HL-60/S4 (cell line): Measurements from ENCODE around the gene AGAP2.

ENCODE experiments used
- in situ Hi-C: fragments of 300-500 bp; cut with MboI; formaldehyde crosslinking; loops from 2 replicates; pipeline ENCODE4 v1.14.3; 2022; ENCODE audit warnings: low sequenced_read_pairs

AGAP2 gene

DNA sequence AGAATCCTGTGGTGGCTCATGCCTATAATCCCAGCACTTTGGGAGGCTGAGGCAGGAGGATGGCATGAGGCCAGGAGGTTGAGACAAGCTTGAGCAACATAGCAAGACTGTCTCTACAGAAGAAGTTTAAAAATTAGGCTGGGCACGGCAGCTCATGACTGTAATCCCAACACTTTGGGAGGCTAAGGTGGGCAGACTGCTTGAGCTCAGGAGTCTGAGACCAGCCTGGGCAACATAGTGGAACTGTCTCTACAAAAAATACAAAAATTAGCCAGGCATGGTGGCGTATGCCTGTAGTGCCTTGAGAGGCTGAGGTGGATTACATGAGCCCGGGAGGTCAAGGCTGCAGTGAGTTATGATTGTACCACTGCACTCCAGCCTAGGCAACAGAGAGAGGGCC is 29.3 kb upstream of the AGAP2 start:
- in situ Hi-C loops = no loop called here

DNA sequence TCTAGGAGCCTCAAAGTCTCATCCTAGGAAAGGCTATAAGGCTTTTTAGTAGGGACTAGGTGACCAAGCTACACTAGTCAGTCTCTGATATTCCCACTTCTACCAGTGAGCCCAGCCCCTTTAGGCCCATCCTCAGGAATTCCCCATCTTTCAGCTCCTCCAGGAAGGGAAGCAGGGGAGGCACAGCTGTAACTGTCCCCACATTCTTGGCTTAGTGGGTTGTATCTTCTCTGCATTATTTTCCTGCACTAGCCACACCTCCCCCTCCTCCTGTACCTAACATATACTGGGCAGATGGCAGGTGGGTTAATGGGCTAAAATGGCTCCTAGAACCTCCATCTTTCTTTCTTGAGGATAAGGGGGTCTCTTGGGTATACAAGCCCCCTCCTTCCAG is 28.8 kb upstream of the AGAP2 start:
- in situ Hi-C loops = no loop called here

DNA sequence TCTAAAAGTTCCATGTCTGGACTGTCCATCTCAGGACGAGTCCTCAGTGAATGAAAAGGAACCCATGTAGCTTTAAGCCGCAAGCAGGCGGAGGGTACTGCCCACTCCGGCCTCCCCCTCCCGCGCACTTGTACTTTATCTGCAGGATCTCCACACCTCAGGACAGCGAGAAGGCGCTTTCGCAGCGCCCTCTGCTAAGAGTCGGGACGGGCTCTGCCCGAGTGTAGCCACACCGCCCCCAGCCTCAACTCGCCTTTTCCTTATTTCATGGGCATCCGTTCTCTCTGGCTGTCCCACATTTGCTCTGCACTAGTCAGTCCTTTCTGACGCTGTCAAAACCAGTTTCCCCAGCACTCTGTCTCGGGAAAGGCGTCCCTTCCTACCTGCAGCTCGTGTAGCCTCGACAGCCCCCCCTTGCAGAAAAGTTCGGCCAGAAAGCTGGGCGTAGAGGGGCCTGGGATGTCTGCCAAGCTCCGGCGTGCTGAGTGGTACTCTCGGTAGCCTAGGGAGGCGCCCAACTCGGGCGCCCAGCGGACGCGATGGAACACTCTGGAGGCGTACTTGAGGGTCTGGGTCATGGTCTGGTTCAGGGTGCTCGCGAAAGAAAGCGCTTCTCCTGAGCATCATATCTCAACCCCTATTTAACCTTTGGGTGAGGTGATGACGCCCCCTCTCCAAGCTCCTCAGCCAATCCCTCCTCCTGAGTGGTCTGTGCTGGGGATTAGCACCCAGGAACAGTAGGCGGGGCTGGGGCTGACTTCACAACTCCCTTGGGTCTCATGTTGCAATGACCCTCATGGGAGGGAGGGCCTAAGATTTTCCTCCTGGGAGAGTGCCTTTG is 28.1 kb upstream of the AGAP2 start, which contains the start of gene CYP27B1:
Gene CYP27B1 (minus strand): TSS at position 615 of the 841 bp plus-strand sequence. CDS start 37 bp downstream, at position 578.
- in situ Hi-C loops = no loop called here

DNA sequence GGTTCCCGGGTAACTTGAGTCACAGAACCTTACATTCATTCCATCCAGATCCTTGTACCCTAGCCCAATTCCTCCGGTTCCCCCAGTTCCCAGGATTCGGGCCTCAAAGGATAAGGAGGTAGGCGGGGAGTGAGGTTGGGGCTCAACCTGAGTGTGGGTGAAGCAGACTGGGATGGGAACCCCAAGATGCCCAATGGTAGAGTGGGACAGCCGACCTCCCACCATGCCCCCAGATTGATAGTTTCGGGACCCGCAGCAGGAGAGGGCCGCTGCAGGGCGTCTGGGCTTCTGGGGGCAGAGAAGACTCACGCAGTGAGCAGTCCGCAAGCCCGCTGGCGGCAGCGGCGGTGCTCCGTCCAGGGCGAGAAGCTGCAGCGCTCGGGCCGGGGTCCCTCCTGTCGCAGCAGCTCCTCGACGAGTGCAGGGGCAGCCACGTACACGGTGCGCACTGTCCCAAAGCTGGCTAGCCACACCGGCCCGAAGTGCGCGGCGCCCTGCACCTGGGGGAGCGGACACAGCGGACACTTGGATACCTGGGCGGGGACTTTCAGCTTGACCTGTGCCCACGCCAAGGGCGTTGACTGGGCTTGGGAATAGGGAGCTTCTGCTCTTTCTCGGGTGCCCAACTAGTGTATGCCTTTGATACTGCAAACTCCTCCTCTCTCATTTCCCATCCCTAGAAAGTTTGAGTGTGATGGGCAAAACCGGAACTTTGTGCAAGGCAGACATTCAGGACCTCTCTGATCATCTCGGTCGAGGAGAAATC is 27.3 kb upstream of the AGAP2 start:
- in situ Hi-C loops = no loop called here

DNA sequence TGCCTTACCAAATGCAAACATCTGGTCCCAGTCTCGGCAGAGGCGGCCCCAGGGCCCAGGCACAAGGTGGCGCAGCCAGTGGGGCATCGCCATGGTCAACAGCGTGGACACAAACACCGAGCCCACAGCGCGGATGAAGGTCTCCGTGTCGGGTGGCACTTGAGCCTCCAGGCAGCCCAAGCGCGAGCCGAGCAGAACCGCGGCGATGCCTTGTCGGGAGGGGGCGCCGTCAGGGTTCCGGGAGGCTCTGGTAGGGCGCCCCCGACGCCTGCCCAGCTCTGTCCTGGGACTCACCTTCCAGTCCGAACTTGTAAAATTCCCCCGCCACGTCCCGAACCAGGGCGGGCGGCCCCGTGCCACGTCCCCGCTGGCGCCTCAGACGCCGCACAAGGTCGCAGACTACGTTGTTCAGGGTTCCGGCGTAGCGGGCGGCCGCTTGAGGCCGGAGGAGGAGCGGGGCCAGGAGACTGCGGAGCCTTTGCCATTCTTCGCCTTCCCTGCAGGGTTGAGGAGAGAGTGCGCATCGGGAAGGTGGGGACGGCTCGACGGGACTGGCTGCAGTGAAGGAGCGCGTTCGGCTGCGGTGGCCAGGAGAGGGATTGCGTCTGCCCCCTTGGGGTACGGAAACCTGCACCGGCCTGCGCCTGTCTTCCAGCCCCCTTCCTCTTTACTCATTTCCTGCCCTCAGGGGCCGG is 26.6 kb upstream of the AGAP2 start:
- in situ Hi-C loops = no loop called here

DNA sequence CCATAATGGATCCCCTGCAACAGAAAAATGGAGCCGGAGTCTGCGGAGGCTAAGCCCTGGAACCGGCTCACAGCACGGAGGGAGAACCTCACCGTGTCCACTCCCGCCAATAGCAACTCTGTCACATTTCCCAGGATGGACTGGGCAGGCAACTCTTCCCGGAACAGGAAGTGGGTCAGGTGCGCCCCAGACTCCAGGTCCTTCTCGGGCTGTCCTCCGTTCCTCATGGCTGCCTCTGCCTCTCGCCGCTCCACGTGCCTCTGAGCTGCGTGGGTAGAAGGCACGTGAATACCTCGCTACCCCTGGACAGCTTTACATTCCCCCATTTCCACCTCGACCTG is 26.1 kb upstream of the AGAP2 start:
- in situ Hi-C loops = no loop called here

DNA sequence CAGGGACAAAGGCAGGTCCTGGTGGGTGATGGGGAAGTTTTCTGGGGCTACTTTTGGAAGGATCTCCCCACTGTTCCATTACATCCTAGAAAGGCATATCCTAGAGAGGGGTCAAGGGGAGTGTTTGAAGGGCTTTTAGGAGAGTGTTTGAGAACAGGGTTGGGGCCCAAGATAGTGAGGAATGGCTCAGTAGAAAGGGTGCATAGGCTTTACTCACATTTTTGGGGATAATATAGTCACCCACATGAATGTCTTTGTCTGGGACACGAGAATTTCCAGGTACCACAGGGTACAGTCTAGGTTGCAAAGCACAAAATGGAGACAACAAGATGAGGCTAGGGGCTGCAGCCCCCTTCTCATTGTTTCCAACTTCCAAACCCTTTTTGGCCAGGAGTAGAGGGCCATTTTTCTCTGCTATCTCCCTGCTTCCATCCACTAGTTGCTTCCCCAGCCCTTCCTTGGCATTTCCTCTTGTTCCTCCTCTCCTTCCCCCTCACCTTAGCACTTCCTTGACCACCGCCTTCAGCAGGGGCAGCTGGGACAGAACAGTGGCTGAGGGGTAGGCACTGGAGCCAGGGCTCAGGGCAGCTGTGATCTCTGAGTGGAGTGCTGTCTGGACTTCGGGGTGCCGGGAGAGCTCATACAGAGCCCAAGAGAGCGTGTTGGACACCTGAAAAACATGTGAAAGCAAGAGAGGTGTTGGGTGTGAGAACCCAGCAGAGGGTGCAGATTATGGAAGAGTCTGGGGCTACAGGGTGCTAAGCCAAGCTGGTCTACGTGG is 25.5 kb upstream of the AGAP2 start:
- in situ Hi-C loops = no loop called here

DNA sequence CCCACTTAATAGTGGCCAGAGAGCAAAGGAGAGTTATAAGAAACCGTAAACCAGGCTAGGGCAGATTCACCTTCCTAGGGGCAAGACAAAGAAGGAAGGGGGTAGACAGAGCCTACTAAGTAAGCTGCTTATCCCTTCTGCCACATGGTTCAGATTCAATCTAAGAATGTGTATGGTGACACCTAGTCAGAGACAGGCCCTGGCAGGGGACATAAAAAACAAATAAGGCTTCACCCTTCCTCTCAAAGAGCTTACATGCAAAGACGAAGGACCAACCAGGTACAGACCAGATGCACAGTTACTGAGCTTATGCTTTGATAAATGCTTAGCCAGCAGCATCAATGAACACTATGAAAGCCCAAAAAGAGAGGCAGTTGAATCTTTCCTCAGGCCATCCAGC is 23.9 kb upstream of the AGAP2 start:
- in situ Hi-C loops = no loop called here

DNA sequence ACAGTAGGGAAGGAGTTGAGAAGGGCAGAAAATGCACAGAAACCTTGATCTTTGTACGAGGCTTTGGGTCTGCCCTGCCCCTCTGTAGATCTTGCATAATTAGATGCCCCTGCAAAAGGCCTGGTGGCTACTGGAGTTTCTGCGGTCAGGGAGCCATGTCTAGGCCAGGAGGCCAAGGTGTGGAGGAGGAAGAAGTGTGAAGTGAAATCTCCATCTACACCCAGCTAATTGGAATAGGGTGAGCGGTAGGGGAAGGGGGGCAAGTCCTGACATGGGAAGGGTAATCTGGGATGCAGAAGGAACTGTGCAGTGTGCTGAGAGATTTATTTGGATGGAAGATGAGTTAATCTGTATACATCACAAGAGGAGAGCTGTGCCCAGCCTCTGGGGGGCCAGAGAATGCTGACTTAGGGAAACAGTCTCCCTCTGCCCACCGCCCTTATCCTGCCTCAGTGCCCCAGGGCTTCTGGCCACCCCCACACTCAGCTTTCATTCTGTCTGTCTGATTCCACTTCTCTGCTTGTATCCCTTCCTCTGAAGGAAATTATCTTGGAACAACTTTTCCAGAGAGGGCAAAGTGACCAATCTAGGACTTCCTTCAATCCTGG is 23.0 kb upstream of the AGAP2 start:
- in situ Hi-C loops = no loop called here

DNA sequence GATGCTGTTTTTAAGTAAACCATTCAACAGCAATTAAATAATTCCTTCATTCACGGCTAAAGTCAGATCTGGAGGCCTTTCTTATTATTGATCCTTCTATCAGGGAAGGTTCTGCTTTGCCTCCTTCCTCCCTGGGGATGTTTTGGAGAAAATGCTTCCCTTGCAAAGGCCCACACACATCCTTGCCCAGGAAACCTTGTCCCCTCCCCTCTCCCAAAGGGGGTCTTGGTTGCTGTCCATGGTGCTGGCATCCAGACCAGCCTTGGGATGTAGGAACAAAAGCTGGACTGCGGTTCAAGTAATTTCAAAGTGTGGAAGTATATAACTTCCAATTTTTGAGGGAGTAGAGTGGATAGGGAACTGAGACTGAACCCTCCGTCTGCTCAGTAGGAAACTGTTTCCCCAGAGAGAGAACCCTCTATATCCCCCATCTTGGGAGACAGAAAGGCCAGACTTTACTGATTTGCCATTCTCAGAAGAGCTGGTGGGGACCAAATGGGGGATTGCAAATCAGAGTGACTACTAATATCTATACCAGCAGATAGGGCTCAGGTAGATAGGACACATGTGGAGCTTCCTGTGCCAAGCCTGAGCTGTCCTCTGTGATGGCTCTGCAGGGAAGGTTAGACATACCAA is 21.9 kb upstream of the AGAP2 start:
- in situ Hi-C loops = no loop called here

DNA sequence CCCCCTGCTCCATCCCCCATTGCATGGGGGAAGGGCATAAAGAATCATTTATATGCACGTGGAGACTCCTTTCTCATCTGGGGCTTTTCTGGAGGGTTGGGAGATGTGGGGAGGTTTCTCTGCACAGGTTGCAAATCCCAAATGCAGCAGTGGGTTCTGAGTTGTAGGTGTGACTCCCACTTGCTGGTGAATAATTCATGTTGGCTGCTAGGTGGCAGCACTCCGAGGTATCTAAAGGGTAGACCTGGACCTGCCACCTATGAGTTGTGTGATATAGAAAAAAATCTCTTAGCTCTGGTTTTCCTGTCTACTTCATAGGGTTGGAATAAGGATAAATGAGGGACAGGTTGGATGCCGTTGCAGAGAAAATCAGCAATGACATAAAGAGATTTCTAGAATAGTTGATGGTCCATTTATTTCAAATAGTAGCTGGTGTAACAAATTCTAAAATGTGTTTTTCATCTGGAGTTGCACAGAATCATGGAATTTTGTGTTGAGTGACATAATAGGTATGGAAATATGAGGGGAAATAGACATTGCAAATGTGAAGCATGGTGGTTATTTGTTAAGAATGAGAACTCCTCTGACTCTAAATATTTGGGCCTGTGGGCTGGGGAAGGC is 20.9 kb upstream of the AGAP2 start:
- in situ Hi-C loops = no loop called here

DNA sequence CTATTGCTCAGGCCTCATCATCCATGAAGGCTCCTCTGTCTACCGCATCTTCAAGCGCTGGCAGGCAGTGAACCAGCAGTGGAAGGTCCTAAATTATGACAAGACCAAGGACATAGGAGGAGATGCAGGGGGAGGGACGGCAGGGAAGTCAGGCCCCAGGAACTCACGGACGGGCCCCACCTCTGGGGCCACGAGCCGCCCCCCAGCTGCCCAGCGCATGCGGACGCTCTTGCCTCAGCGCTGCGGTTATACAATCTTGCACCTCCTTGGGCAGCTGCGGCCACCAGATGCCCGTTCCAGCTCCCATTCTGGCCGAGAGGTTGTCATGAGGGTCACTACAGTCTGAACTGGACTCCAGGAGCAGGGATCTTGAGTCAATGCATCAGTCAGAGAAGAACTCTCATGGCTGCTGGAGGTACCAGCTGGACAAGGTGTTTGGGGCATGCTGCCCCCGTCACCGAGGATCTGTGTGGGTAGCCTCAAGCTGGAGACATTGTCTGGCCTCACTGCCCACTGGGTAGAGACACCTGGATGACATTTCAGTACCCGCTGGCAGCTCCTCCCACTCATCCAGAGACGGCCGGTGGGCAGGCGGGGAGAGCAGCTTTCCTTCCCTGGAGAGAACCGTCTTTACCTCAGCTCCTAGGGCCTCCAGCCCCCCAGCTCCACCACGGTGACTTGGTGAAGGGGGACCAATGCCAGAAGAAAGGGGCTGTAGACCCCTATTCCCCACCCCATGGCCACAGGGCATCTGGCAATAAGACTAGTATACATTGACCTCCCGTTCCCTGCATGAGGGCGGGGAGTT is 20.2 kb upstream of the AGAP2 start:
- in situ Hi-C loops = no loop called here

DNA sequence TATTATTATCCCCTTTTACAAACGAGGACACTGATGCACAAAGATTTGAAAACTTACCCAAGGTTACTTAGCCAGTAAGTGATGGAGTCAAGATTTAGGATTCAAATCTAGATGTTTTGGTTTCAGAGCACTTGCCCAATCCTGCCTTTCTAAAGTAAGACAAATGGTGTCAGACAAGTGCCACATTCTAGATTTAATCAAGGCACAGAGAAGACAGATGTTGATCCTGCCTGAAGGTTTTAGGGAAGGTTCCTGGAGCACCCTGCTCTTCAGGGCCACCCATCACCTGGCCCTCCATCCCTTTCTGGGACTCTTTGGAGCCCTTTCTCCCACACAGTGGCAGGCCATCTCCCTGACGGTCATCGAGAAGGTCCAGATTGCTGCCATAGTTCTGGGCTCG is 19.2 kb upstream of the AGAP2 start:
- in situ Hi-C loops = no loop called here

DNA sequence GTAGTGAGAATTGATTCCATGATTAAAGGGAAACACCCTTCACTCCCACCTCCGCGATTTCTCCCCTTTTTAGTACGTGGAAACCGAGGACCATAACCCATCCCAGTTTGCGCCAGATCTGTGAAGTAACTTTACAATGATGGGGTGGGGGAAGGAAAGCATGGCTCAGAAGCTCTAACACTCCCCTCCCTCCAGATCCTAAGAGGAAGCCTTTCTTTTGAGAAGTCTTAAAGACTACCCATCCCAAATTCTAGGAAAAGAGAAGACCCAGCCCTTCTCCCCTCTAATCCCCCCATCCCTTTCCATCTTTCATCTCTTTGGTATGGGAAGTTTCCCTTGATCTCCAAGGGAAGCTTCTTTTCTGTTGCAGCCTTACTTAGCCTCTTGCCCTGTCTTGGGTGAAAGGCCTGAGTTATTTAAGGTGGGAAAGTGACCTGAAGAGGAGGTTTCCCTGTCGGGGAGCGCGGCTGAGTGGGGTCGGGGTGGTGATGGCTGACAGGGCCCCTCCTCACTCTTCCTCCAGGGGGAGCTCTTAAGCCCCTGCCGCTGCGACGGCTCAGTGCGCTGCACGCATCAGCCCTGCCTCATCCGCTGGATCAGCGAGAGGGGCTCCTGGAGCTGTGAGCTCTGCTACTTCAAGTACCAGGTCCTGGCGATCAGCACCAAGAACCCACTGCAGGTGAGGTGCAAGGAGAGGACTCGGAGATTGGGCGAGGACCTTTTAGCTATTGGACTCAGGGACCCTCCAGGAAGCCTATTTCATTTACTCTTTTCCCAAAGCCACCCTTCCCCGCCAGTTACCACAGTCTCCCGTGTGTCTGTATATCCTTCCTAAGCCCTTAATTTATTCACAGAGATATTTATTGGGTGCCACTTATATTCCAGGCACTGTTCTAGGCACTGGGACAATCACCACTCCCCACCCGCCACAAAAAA is 18.1 kb upstream of the AGAP2 start:
- in situ Hi-C loops = no loop called here

DNA sequence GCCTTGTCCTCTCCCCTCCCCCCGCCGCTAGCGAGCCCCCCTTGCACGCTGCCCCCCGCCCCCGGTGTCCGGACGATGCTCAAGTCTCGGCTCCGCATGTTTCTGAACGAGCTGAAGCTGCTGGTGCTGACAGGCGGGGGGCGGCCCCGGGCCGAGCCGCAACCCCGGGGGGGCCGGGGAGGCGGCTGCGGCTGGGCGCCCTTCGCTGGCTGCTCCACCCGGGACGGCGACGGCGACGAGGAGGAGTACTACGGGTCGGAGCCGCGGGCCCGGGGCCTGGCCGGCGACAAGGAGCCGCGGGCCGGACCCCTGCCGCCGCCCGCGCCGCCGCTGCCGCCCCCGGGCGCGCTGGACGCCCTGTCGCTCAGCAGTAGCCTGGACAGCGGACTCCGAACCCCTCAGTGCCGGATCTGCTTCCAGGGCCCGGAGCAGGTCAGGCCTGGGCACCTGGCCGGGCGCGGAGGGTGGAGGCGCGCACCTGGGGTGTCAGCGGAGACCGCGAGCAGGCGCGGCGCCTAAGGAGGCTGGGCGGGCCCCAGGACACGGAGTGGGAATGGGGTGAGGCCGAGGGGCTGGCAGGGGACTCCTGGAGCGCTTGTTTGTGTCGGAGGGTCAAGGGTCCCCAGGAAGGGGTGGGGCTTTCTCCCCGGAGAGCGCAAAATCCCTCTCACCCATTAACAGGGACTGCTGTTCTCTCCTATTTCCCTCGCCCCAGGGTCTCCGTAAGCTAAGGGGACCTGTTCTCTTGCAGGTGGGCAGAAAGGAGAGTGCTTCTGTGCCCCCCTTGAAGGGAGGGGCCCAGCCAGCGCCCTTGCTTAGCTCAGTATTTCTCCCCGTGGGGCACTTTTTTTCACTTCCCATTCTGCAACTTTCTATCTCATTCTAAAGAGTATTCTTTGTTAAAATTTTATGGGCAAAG is 17.2 kb upstream of the AGAP2 start:
- in situ Hi-C loops = no loop called here

DNA sequence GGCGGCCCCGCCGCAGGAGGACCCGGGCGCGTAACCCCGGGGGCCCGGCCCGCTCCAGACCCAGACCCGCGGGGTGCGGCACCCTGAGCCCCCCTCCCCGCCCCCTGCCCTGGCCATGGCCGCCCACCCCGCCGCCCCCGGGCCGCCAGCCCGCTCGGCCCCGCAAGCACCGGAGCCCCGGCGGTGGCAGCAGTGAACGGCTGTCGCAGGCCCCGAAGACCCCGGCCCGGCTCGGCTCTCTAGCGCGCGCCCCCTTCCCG is 16.6 kb upstream of the AGAP2 start:
- in situ Hi-C loops = no loop called here
